T-cell (primary cell): ENCODE data around the gene IDI2. TPM values are rescaled to one million over a fixed set of nuclear protein-coding genes. Genes with fewer than 3 reads are reported as not detected.

Experiments used
- ATAC-seq, 4 experiments: fragments of 200-7000 bp in 3 of 4; fragments of 150-1000 bp in 1 of 4; cut with Tn5 transposase; replicated peaks in 1 of 4; 1 replicate in 3 of 4; 2 replicates in 1 of 4; pipeline ENCODE4 v1.10.0; 2021; ENCODE audit warnings: moderate library complexity in 3 of 4, mild to moderate bottlenecking in 2 of 4, moderate number of reproducible peaks in 1 of 4
- CTCF ChIA-PET, 2 donors: fragments of 300-600 bp; sonication (Branson Sonifier 250); formaldehyde crosslinking; loops; one replicate each; lab custom pipeline; 2022; ENCODE audit warnings: antibody characterized with exemption in 2 of 2; lab: Charles Lee
- POLR2A ChIA-PET, 2 donors: fragments of 300-600 bp; sonication (Branson Sonifier 250); formaldehyde crosslinking; loops; one replicate each; lab custom pipeline; 2022; ENCODE audit warnings: antibody characterized with exemption in 2 of 2; lab: Charles Lee
- DNase-seq, 35 experiments: peaks; one replicate each; pipeline versions ENCODE4 v3.0.0 to v3.0.0-alpha.2; 2013 to 2023
- H3K27ac ChIP-seq: one replicate; pipeline ENCODE4 v1.5.1; 2013; ENCODE audit warnings: low read length
- H3K27me3 ChIP-seq, 2 experiments: replicated peaks in 1 of 2; 1 replicate in 1 of 2; 2 replicates in 1 of 2; pipeline versions ENCODE4 v1.6.1 to v1.7.0; 2013; ENCODE audit warnings: low read length in 1 of 2, mixed read lengths in 1 of 2; ENCODE audit not compliant: control insufficient read depth in 2 of 2, insufficient read depth in 2 of 2; ENCODE audit errors: extremely low read depth in 1 of 2
- H3K36me3 ChIP-seq, 2 donors: 1 replicate in 1 of 2; 2 replicates in 1 of 2; pipeline versions ENCODE4 v1.6.1 to v1.7.0; 2013; ENCODE audit warnings: low read length in 1 of 2; ENCODE audit not compliant: control insufficient read depth in 2 of 2, insufficient read depth in 1 of 2; ENCODE audit errors: extremely low read depth in 1 of 2
- H3K4me1 ChIP-seq, 2 experiments: 1 replicate in 1 of 2; 2 replicates in 1 of 2; pipeline versions ENCODE4 v1.6.1 to v1.7.0; 2013; ENCODE audit warnings: low read length in 2 of 2, mixed read lengths in 1 of 2; ENCODE audit not compliant: insufficient read depth in 2 of 2, control insufficient read depth in 1 of 2; ENCODE audit errors: extremely low read depth in 1 of 2
- H3K4me3 ChIP-seq, 2 donors: 1 replicate in 1 of 2; 2 replicates in 1 of 2; pipeline versions ENCODE4 v1.5.1 to v1.7.0; 2013; ENCODE audit warnings: mild to moderate bottlenecking in 2 of 2, low read length in 1 of 2, moderate library complexity in 1 of 2; ENCODE audit not compliant: control insufficient read depth in 1 of 2; ENCODE audit errors: extremely low read depth in 1 of 2
- H3K9me3 ChIP-seq: 2 replicates; pipeline ENCODE4 v1.7.0; 2013
- H3K27ac Mint-ChIP-seq, 2 donors: one replicate each; pipeline ENCODE4 v1.8.0; 2020 to 2021; ENCODE audit warnings: mild to moderate bottlenecking in 2 of 2, mixed read lengths in 2 of 2
- H3K27me3 Mint-ChIP-seq, 2 donors: one replicate each; pipeline ENCODE4 v1.8.0; 2021 to 2022; ENCODE audit warnings: mixed read lengths in 2 of 2
- H3K36me3 Mint-ChIP-seq: one replicate; pipeline ENCODE4 v1.8.0; 2021; ENCODE audit warnings: mixed read lengths
- H3K4me1 Mint-ChIP-seq, 3 donors: one replicate each; pipeline ENCODE4 v1.8.0; 2020 to 2022; ENCODE audit warnings: mixed read lengths in 3 of 3, mild to moderate bottlenecking in 1 of 3
- H3K4me3 Mint-ChIP-seq, 3 donors: one replicate each; pipeline ENCODE4 v1.8.0; 2020 to 2022; ENCODE audit warnings: mild to moderate bottlenecking in 3 of 3, mixed read lengths in 3 of 3, moderate library complexity in 3 of 3
- H3K9me3 Mint-ChIP-seq, 3 donors: one replicate each; pipeline ENCODE4 v1.8.0; 2020 to 2022; ENCODE audit warnings: mixed read lengths in 3 of 3
- WGBS: methylation state at CpG from one replicate; pipeline ENCODE4 v1.1.5; 2013; ENCODE audit warnings: missing lambda C conversion rate; ENCODE audit not compliant: insufficient coverage; 5-methylcytosine and 5-hydroxymethylcytosine counted together
- total RNA-seq, 35 experiments: library from RNA in 6 of 35; stranded (reverse) in 6 of 35; fragments of 120-200 nt in 1 of 35; gene quantifications; one replicate each; pipeline versions ENCODE4 v1.2.1 to v1.2.4 and lab custom pipeline; 2013 to 2026

The IDI2 gene
- total RNA-seq, 5 donors from 2014 or later (not counting 1 experiment from before 2014, with no cell fraction given): not detected

- 100% methylated on average over 1 of the region's 9 CpGs for whole genome bisulfite sequencing
- ChIA-PET POLR2A (no interaction called here), CTCF (no interaction called here)
- H3K4me3 Mint-ChIP-seq: no peak overlapping the region
- peaks cover 3% of the 10 kb centered on the region for H3K9me3 ChIP-seq
- H3K9me3 Mint-ChIP-seq: peaks cover 5 to 10% (median 8%) of the 10 kb centered on the region in 3 donors
- H3K4me3 ChIP-seq: no peak overlapping the region
- peaks cover 7% of the 10 kb centered on the region for H3K36me3 Mint-ChIP-seq
- no peaks in the 10 kb centered on the region for H3K27me3 ChIP-seq
- no peak overlapping the region for H3K27ac Mint-ChIP-seq
- no peaks in the 10 kb centered on the region for H3K36me3 ChIP-seq
- no peaks in the 10 kb centered on the region for H3K27me3 Mint-ChIP-seq
- ATAC-seq (no peak), DNase-seq (no peak)
- H3K4me1 Mint-ChIP-seq: peaks cover 17 to 20% (median 19%) of the 10 kb centered on the region in 3 donors
- peaks cover 4 to 14% of the 10 kb centered on the region in 2 experiments for H3K4me1 ChIP-seq
- no peak overlapping the region for H3K27ac ChIP-seq
These were observed 41.5 kb downstream of the IDI2 start for GRCh38 chr10:983971-984655.

GRCh38 chr10:983401-983800, 42.3 kb downstream of the IDI2 start:
- POLR2A ChIA-PET: no interaction called here
- peaks cover 10 to 16% (median 13%) of the 10 kb centered on the region in 3 donors for H3K9me3 Mint-ChIP-seq
- Histone ChIP-seq H3K36me3 (no peaks in the 10 kb centered on the region), H3K9me3 (peaks cover 3% of the 10 kb centered on the region), H3K27me3 (no peaks in the 10 kb centered on the region), H3K27ac (no peak overlapping the region), H3K4me1 (peaks cover 4 to 10% of the 10 kb centered on the region in 2 experiments), H3K4me3 (no peak overlapping the region)
- CTCF ChIA-PET: no interaction called here
- WGBS: 100% methylated on average over 1 of the region's 6 CpGs
- no peak overlapping the region for H3K27ac Mint-ChIP-seq
- peaks cover 13 to 14% (median 13%) of the 10 kb centered on the region in 3 donors for H3K4me1 Mint-ChIP-seq
- H3K36me3 Mint-ChIP-seq: peaks cover 7% of the 10 kb centered on the region
- DNase-seq: no peak
- no peaks in the 10 kb centered on the region for H3K27me3 Mint-ChIP-seq
- no peak for ATAC-seq
- H3K4me3 Mint-ChIP-seq: no peak overlapping the region

GRCh38 chr10:980468-981093, 45.1 kb downstream of the IDI2 start:
- H3K9me3 Mint-ChIP-seq: peaks cover 15 to 21% (median 17%) of the 10 kb centered on the region in 3 donors
- CTCF ChIA-PET: no interaction called here

GRCh38 chr10:978826-979421, 46.7 kb downstream of the IDI2 start:
- Histone ChIP-seq H3K27me3 (no peaks in the 10 kb centered on the region), H3K36me3 (no peaks in the 10 kb centered on the region), H3K9me3 (peaks cover 3% of the 10 kb centered on the region), H3K4me1 (no peaks in the 10 kb centered on the region), H3K27ac (no peak overlapping the region), H3K4me3 (no peak overlapping the region)
- WGBS: 100% methylated on average over 1 of the region's 2 CpGs
- H3K4me3 Mint-ChIP-seq: no peak overlapping the region
- H3K9me3 Mint-ChIP-seq: peaks cover 15 to 21% (median 17%) of the 10 kb centered on the region in 3 donors
- POLR2A ChIA-PET: no interaction called here
- no peak for ATAC-seq
- CTCF ChIA-PET: no interaction called here
- H3K27ac Mint-ChIP-seq: no peak overlapping the region
- no peak for DNase-seq
- H3K4me1 Mint-ChIP-seq: no peaks in the 10 kb centered on the region
- H3K27me3 Mint-ChIP-seq: no peaks in the 10 kb centered on the region
- H3K36me3 Mint-ChIP-seq: peaks cover 7% of the 10 kb centered on the region

More at GRCh38 chr10:980468-981093, 45.1 kb downstream of the IDI2 start:
- Histone ChIP-seq H3K9me3 (peaks cover 3% of the 10 kb centered on the region), H3K4me3 (no peak overlapping the region), H3K4me1 (no peaks in the 10 kb centered on the region), H3K36me3 (no peaks in the 10 kb centered on the region), H3K27me3 (no peaks in the 10 kb centered on the region), H3K27ac (no peak overlapping the region)
- Mint-ChIP-seq H3K27me3 (no peaks in the 10 kb centered on the region), H3K4me1 (no peaks in the 10 kb centered on the region), H3K36me3 (peaks cover 7% of the 10 kb centered on the region), H3K4me3 (no peak overlapping the region), H3K27ac (no peak overlapping the region)
- POLR2A ChIA-PET: no interaction called here
- 95% methylated on average over 5 of the region's 5 CpGs for WGBS
- ATAC-seq (no peak), DNase-seq (no peak)

GRCh38 chr10:976316-976715, 49.3 kb downstream of the IDI2 start:
- ATAC-seq: no peak
- Histone ChIP-seq H3K4me3 (no peak overlapping the region), H3K27ac (no peak overlapping the region), H3K4me1 (no peaks in the 10 kb centered on the region), H3K27me3 (peaks cover 0 to 3% of the 10 kb centered on the region in 2 experiments), H3K36me3 (no peaks in the 10 kb centered on the region), H3K9me3 (peaks cover 3% of the 10 kb centered on the region)
- DNase-seq: no peak
- 99% methylated on average over 21 of the region's 22 CpGs for WGBS
- no peaks in the 10 kb centered on the region for H3K4me1 Mint-ChIP-seq
- H3K36me3 Mint-ChIP-seq: peaks cover 7% of the 10 kb centered on the region
- ChIA-PET CTCF (no interaction called here), POLR2A (no interaction called here)
- no peaks in the 10 kb centered on the region for H3K27me3 Mint-ChIP-seq
- H3K27ac Mint-ChIP-seq: no peak overlapping the region
- H3K4me3 Mint-ChIP-seq: no peak overlapping the region
- H3K9me3 Mint-ChIP-seq: peaks cover 17 to 24% (median 18%) of the 10 kb centered on the region in 3 donors

GRCh38 chr10:974785-975074, 50.9 kb downstream of the IDI2 start:
- ChIA-PET POLR2A (no interaction called here), CTCF (no interaction called here)
- H3K36me3 ChIP-seq: no peaks in the 10 kb centered on the region
- H3K27me3 ChIP-seq: peaks cover 0 to 8% of the 10 kb centered on the region in 2 experiments
- H3K4me3 Mint-ChIP-seq: no peak overlapping the region
- ATAC-seq: no peak
- no peak overlapping the region for H3K27ac ChIP-seq
- no peak overlapping the region for H3K27ac Mint-ChIP-seq
- H3K9me3 ChIP-seq: no peaks in the 10 kb centered on the region
- H3K27me3 Mint-ChIP-seq: peaks cover 4% of the 10 kb centered on the region in 2 donors
- peaks cover 12 to 17% (median 12%) of the 10 kb centered on the region in 3 donors for H3K9me3 Mint-ChIP-seq
- no peak for DNase-seq
- no peaks in the 10 kb centered on the region for H3K4me1 Mint-ChIP-seq
- H3K4me1 ChIP-seq: no peaks in the 10 kb centered on the region
- H3K36me3 Mint-ChIP-seq: no peaks in the 10 kb centered on the region
- WGBS: 100% methylated on average over 1 of the region's 5 CpGs
- H3K4me3 ChIP-seq: no peak overlapping the region
